Cardiac fibroblast (primary cell): ENCODE data around the gene SMC4.

Experiments used
- DNase-seq, 2 donors: peaks; one replicate each; pipeline versions ENCODE4 v3.0.0 to v3.0.0-alpha.2; 2010; ENCODE audit warnings: low read depth in 2 of 2
- H3K4me3 ChIP-seq, 2 donors: replicated peaks in 1 of 2; 1 replicate in 1 of 2; 2 replicates in 1 of 2; pipeline ENCODE4 v1.5.1; 2011; ENCODE audit warnings: low read depth in 2 of 2, low read length in 2 of 2, mild to moderate bottlenecking in 2 of 2, moderate library complexity in 1 of 2
- TF ChIP-seq, protein P1 (sequence below): IDR thresholded peaks from one replicate; pipeline ENCODE4 v1.5.1; 2011; ENCODE audit warnings: low read depth, mild to moderate bottlenecking, low read length, inconsistent platforms

Gene SMC4

GRCh38 chr3:160473978-160474377 lies 74.5 kb downstream of the SMC4 start:
- DNase-seq: peak; percentile 86 to 95
- H3K4me3 ChIP-seq: no peak overlapping the region

GRCh38 chr3:160474416-160474838 lies 75.0 kb downstream of the SMC4 start:
- no peak overlapping the region for H3K4me3 ChIP-seq
- TF ChIP-seq, protein P1, sequence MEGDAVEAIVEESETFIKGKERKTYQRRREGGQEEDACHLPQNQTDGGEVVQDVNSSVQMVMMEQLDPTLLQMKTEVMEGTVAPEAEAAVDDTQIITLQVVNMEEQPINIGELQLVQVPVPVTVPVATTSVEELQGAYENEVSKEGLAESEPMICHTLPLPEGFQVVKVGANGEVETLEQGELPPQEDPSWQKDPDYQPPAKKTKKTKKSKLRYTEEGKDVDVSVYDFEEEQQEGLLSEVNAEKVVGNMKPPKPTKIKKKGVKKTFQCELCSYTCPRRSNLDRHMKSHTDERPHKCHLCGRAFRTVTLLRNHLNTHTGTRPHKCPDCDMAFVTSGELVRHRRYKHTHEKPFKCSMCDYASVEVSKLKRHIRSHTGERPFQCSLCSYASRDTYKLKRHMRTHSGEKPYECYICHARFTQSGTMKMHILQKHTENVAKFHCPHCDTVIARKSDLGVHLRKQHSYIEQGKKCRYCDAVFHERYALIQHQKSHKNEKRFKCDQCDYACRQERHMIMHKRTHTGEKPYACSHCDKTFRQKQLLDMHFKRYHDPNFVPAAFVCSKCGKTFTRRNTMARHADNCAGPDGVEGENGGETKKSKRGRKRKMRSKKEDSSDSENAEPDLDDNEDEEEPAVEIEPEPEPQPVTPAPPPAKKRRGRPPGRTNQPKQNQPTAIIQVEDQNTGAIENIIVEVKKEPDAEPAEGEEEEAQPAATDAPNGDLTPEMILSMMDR: no peak
- peak; percentile 40 to 64 for DNase-seq

More at GRCh38 chr3:160473978-160474377, 74.5 kb downstream of the SMC4 start:
- TF ChIP-seq, protein P1: no peak

GRCh38 chr3:160475153-160475552 lies 75.7 kb downstream of the SMC4 start:
- TF ChIP-seq, protein P1: no peak
- DNase-seq: no peak

GRCh38 chr3:160475884-160476283 lies 76.4 kb downstream of the SMC4 start:
- DNase-seq: peak in 1 of 2 donors; percentile 46
- TF ChIP-seq, protein P1: no peak
- H3K4me3 ChIP-seq: no peak overlapping the region

More at GRCh38 chr3:160475153-160475552, 75.7 kb downstream of the SMC4 start:
- H3K4me3 ChIP-seq: no peak overlapping the region

DNA sequence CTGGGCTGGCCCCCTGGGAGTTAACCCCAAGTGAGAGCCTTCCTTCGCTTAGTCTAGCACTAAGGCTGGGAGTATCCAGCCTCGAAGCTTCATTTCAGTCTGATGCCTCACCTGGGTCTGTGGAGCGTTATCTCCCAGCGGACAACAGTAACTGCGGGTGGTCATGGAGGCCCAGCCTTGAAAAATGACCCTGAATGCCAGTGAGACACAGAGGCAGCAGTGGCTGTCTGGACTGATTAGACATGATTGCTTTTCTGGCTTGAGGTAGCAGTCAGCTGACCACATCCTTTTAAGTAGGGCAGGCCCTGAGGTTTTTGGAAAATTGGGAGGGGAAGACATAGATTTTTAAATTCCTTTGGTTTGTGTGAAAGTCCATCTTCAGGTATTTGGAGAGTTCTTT lies 78.3 kb downstream of the SMC4 start:
- no peak for DNase-seq
- TF ChIP-seq, protein P1: no peak
- H3K4me3 ChIP-seq: no peak overlapping the region

GRCh38 chr3:160478338-160478737 lies 78.9 kb downstream of the SMC4 start:
- DNase-seq: peak; percentile 44 to 76
- TF ChIP-seq, protein P1: no peak

DNA sequence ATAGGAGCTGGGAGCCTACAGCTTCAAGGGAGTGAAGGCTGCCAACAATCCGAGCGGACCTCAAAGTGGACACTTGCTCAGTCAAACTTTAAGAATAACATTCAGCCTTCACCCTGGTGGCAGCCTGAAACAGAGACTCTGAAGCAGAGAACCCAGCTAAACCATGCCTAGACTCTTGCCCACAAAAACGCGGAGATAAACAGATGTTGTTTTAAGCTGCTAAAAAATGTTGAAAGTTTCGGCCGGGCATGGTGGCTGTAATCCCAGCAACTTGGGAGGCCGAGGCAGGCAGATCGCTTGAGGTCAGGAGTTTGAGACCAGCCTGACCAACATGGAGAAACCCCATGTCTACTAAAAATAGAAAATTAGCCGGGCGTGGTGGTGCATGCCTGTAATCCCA lies 79.9 kb downstream of the SMC4 start:
- H3K4me3 ChIP-seq: no peak overlapping the region
- TF ChIP-seq, protein P1: no peak
- no peak for DNase-seq

More at GRCh38 chr3:160478338-160478737, 78.9 kb downstream of the SMC4 start:
- H3K4me3 ChIP-seq: no peak overlapping the region
